ENCODE results near the gene ULBP1.
"Not testable (repeated sequence)": the region's sequence is repeated elsewhere in the genome, so short reads cannot be mapped to it uniquely, and the experiment has no call there.

The ULBP1 gene

DNA sequence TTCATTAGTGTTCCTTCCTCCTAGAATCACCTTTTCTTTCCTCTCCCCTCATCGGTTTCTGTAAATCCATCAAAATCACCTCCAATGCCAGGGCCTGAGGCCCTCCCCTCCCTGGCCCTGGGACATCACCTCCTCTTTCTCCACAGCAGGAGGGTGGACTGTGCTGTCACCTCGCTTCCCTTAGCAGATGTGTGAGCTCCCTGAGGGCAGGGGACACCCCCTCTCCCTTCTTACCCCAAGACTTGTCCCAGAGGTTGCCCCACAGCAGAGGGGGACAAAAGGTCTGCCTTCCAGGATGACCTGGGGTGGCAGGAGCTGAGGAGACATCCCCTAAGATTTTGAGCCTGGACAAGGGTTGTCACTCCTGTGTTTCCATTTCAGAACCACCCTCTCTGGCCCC, 5.9 kb downstream of the ULBP1 start:
- Histone ChIP-seq H3K27ac (no peak overlapping the region), H3K9ac (ENCODE audit: insufficient read length) (no peak overlapping the region), H3K36me3 (ENCODE audit: insufficient read depth, low read length) (no peaks in the 10 kb centered on the region), H3K9me3 (ENCODE audit: low read depth, low read length) (no peaks in the 10 kb centered on the region), H3K4me3 (no peak overlapping the region)
- no peak for TF ChIP-seq FOXP2 (optimal IDR thresholded peaks at IDR 0.05; ENCODE audit: control extremely low read depth, extremely low read length, insufficient read depth)
- no peak for TF ChIP-seq EZH2 (IDR thresholded peaks at IDR 0.05)
- DNase-seq (ENCODE audit: low read depth, low spot score) = no peak

GRCh38 chr6:149974394-149974793, 10.7 kb downstream of the ULBP1 start:
- not testable (repeated sequence) for H3K27ac ChIP-seq; H3K36me3 ChIP-seq (ENCODE audit: insufficient read depth, low read length); H3K4me3 ChIP-seq; DNase-seq (ENCODE audit: low read depth, low spot score); H3K9me3 ChIP-seq (ENCODE audit: low read depth, low read length); H3K9ac ChIP-seq (ENCODE audit: insufficient read length)

- Histone ChIP-seq H3K9ac (ENCODE audit: insufficient read length) (no peak overlapping the region), H3K36me3 (ENCODE audit: insufficient read depth, low read length) (no peaks in the 10 kb centered on the region), H3K9me3 (ENCODE audit: low read depth, low read length) (no peaks in the 10 kb centered on the region), H3K4me3 (no peak overlapping the region), H3K27ac (no peak overlapping the region)
- TF ChIP-seq EZH2 (IDR thresholded peaks at IDR 0.05) = no peak
- no peak for TF ChIP-seq FOXP2 (optimal IDR thresholded peaks at IDR 0.05; ENCODE audit: control extremely low read depth, extremely low read length, insufficient read depth)
- TF ChIP-seq POLR2AphosphoS5 (IDR thresholded peaks at IDR 0.05; ENCODE audit: borderline replicate concordance, low read depth, low read length) = no peak
- no peak for DNase-seq (ENCODE audit: low read depth, low spot score)
Measured at GRCh38 chr6:149974825-149975224, 11.1 kb downstream of the ULBP1 start.

DNA sequence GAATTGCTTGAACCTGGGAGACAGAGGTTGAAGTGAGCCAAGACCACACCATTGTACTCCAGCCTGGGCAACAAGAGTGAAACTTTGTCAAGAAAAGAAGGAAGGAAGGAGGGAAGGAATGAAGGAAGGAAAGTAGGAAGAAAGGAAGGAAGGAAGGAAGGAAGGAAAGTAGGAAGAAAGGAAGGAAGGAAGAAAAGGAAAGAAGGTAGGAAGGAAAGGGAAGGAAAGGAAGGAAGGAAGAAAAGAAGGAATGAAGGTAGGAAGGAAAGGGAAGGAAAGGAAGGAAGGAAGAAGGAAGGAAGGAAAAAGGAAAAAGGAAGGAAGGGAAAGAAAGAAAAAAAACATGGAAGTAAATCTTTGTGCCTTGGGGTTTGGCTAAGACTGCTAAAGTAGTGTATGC, 11.7 kb downstream of the ULBP1 start:
- no peak overlapping the region for H3K9ac ChIP-seq (ENCODE audit: insufficient read length)
- no peak overlapping the region for H3K27ac ChIP-seq
- no peaks in the 10 kb centered on the region for H3K36me3 ChIP-seq (ENCODE audit: insufficient read depth, low read length)
- DNase-seq (ENCODE audit: low read depth, low spot score) = no peak
- H3K9me3 ChIP-seq (ENCODE audit: low read depth, low read length) = no peaks in the 10 kb centered on the region
- no peak overlapping the region for H3K4me3 ChIP-seq
- TF ChIP-seq POLR2AphosphoS5 (IDR thresholded peaks at IDR 0.05; ENCODE audit: borderline replicate concordance, low read depth, low read length) = no peak
- no peak for TF ChIP-seq FOXP2 (optimal IDR thresholded peaks at IDR 0.05; ENCODE audit: control extremely low read depth, extremely low read length, insufficient read depth)

DNA sequence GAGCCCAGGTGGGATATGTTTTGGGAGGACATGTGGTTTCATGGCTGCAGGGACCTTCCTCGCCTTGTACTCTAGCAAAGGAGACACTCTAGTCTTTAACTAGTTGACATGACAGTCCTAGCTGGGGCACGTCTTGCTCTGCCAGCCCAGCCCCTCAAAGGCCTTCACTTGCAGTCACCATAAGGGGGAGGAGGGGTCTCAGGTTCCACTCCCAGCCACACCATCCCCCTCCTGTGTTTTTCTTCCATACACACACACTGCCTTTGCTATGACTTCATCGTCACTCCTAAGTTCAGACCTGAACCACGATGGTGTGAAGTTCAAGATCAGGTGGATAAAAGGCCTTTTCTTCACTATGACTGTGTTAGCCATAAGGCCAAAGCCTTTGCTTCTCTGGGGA, 13.5 kb downstream of the ULBP1 start:
- H3K27ac ChIP-seq = no peak overlapping the region
- H3K9me3 ChIP-seq (ENCODE audit: low read depth, low read length) = no peaks in the 10 kb centered on the region
- DNase-seq (ENCODE audit: low read depth, low spot score) = no peak
- H3K4me3 ChIP-seq = no peak overlapping the region
- H3K36me3 ChIP-seq (ENCODE audit: insufficient read depth, low read length) = no peaks in the 10 kb centered on the region
- H3K9ac ChIP-seq (ENCODE audit: insufficient read length) = no peak overlapping the region
- TF ChIP-seq POLR2AphosphoS5 (IDR thresholded peaks at IDR 0.05; ENCODE audit: borderline replicate concordance, low read depth, low read length) = no peak
- no peak for TF ChIP-seq EZH2 (IDR thresholded peaks at IDR 0.05)
- TF ChIP-seq FOXP2 (optimal IDR thresholded peaks at IDR 0.05; ENCODE audit: control extremely low read depth, extremely low read length, insufficient read depth) = no peak

GRCh38 chr6:149978610-149979009, 14.9 kb downstream of the ULBP1 start:
- DNase-seq (ENCODE audit: low read depth, low spot score) = no peak
- Histone ChIP-seq H3K4me3 (no peak overlapping the region), H3K27ac (no peak overlapping the region), H3K36me3 (ENCODE audit: insufficient read depth, low read length) (no peaks in the 10 kb centered on the region), H3K9me3 (ENCODE audit: low read depth, low read length) (no peaks in the 10 kb centered on the region), H3K9ac (ENCODE audit: insufficient read length) (no peak overlapping the region)
- TF ChIP-seq FOXP2 (optimal IDR thresholded peaks at IDR 0.05; ENCODE audit: control extremely low read depth, extremely low read length, insufficient read depth) (no peak), EZH2 (IDR thresholded peaks at IDR 0.05) (no peak), POLR2AphosphoS5 (IDR thresholded peaks at IDR 0.05; ENCODE audit: borderline replicate concordance, low read depth, low read length) (no peak)

GRCh38 chr6:149979293-149979692, 15.6 kb downstream of the ULBP1 start:
- Histone ChIP-seq H3K27ac (no peak overlapping the region), H3K36me3 (ENCODE audit: insufficient read depth, low read length) (no peaks in the 10 kb centered on the region), H3K4me3 (no peak overlapping the region), H3K9ac (ENCODE audit: insufficient read length) (no peak overlapping the region), H3K9me3 (ENCODE audit: low read depth, low read length) (no peaks in the 10 kb centered on the region)
- DNase-seq (ENCODE audit: low read depth, low spot score) = no peak
- TF ChIP-seq EZH2 (IDR thresholded peaks at IDR 0.05) (no peak), POLR2AphosphoS5 (IDR thresholded peaks at IDR 0.05; ENCODE audit: borderline replicate concordance, low read depth, low read length) (no peak), FOXP2 (optimal IDR thresholded peaks at IDR 0.05; ENCODE audit: control extremely low read depth, extremely low read length, insufficient read depth) (no peak)

DNA sequence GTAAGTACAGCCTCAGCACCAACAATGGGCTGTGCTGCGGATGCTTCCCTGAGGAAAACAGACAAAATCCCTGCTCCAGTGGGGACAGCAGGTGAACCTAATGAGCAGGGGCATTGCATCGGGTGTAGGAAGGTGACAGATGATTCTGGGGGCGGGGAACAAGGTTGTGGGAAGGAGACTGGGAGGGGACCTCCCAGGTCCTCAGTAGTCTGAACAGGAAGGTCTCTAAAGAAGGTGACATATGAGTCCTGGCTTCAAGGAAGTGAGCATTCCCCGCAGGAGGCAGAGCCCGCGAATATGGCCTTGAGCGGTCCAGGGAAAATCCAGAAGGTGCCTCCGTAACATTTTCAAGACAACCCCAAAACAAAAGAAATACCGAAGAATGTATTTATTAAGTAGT, 19.4 kb downstream of the ULBP1 start:
- Histone ChIP-seq H3K36me3 (ENCODE audit: insufficient read depth, low read length) (no peaks in the 10 kb centered on the region), H3K27ac (no peak overlapping the region), H3K4me3 (no peak overlapping the region), H3K9me3 (ENCODE audit: low read depth, low read length) (no peaks in the 10 kb centered on the region), H3K9ac (ENCODE audit: insufficient read length) (no peak overlapping the region)
- TF ChIP-seq FOXP2 (optimal IDR thresholded peaks at IDR 0.05; ENCODE audit: control extremely low read depth, extremely low read length, insufficient read depth) = no peak
- no peak for TF ChIP-seq EZH2 (IDR thresholded peaks at IDR 0.05)
- TF ChIP-seq POLR2AphosphoS5 (IDR thresholded peaks at IDR 0.05; ENCODE audit: borderline replicate concordance, low read depth, low read length) = no peak
- no peak for DNase-seq (ENCODE audit: low read depth, low spot score)

DNA sequence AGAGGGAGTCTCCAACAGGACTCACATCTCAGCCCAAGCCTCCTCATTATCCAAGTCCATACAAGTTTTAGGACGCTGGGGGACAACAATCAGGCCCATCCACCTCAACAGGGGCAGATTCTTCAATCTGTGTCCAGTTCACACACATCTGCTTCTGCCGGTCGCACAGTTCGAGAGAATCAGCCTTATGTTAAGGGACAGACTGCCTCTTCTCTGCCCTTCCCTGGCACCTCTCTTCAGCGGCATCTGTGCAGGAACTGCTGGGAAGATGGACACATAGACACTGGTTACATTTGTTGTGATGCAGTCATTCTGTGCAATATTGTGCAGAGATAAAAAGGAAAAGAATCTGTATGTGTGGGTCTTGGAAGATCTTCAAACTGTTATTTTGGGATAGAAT, 21.0 kb downstream of the ULBP1 start:
- H3K9me3 ChIP-seq (ENCODE audit: low read depth, low read length) = no peaks in the 10 kb centered on the region
- no peak overlapping the region for H3K4me3 ChIP-seq
- no peak overlapping the region for H3K9ac ChIP-seq (ENCODE audit: insufficient read length)
- no peaks in the 10 kb centered on the region for H3K36me3 ChIP-seq (ENCODE audit: insufficient read depth, low read length)
- no peak for DNase-seq (ENCODE audit: low read depth, low spot score)
- H3K27ac ChIP-seq = no peak overlapping the region
- TF ChIP-seq EZH2 (IDR thresholded peaks at IDR 0.05) (no peak), POLR2AphosphoS5 (IDR thresholded peaks at IDR 0.05; ENCODE audit: borderline replicate concordance, low read depth, low read length) (no peak), FOXP2 (optimal IDR thresholded peaks at IDR 0.05; ENCODE audit: control extremely low read depth, extremely low read length, insufficient read depth) (no peak)

Measured in SK-N-MC (cell line).